Fibroblast of skin of right biceps (primary cell): ENCODE measurements around the gene NKAIN2.

Experiments used
- DNase-seq: peaks from one replicate; pipeline ENCODE4 v3.0.0-alpha.2; 2013

The NKAIN2 gene

DNA sequence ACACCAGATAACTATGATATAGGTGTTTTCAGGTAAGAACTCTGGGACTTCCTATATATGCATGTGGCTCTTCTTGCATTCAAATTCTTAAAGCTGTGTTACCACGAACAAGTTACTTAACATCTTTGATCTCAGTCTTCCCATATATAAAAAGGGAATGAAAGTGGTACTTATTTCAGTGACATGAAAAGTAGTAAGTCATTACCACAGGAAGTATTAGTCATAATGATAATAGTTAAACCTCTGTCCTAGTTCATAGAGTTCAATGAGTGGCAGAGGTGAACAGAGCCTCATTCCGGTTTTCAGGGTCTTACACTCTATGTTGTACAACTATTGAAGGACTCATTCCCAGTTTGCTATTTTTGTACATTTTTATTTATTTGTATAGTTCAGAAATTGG, 237.0 kb downstream of the NKAIN2 start:
- no peak for DNase-seq

DNA sequence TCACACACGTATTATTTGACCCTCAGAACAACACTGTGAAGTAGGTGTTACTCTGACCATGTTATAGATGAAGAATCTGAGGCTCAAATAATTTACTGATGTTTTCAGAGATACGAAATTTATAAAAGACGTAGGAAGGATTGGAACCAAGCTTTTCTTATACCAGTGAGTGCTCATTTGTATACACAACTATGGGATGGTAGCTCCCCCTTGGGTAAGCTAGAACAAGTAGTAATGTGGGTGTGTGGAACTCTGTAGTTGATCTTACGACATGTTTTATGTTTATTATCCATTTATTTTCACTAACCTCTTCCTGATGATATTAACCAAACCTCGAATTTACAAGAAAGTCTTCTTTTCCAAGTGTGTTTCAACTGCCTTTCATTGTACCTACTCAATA, 248.5 kb downstream of the NKAIN2 start:
- DNase-seq: no peak

DNA sequence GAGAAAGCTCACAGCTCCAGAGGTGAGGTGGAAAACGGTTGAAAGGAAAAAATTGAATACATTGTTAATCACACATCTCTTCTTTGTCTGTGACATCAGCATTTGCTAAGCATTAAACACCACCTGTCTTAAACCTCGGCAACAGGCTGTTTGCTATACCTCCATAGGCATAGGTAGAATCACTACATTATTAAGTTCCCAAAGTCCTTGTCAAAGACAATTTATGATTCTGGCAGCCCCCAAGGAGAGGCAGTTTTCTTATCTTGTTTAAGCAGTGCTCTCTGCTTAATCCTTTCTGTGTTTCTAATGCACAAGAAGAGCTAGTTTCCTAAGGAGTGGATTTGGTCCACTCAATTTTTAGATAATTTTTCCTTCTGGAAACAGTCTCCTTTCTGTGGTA, 249.7 kb downstream of the NKAIN2 start:
- DNase-seq: no peak

- no peak for DNase-seq
These were observed 250.4 kb downstream of the NKAIN2 start for GRCh38 chr6:124054034-124054433.

- DNase-seq: no peak
These were observed 251.7 kb downstream of the NKAIN2 start for GRCh38 chr6:124055395-124055794.

DNA sequence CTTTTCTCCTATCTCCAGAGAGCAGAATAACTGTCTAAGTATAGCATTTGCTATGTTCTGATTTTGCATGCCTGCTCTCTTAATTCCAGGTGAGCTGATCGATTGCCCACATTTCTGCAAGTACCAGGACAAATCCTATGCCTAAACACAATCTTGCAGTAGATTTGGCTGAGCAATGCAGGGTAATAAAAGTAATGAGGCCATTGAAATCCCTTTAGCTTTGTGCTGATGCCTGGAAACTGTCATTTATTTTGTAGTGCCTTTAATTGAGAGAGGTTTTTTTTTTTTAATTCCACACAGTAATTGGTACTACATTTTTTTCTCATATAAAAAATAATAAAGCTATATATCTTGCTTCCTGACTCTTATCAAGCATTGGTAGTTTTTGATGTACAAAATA, 252.3 kb downstream of the NKAIN2 start:
- DNase-seq: no peak

DNA sequence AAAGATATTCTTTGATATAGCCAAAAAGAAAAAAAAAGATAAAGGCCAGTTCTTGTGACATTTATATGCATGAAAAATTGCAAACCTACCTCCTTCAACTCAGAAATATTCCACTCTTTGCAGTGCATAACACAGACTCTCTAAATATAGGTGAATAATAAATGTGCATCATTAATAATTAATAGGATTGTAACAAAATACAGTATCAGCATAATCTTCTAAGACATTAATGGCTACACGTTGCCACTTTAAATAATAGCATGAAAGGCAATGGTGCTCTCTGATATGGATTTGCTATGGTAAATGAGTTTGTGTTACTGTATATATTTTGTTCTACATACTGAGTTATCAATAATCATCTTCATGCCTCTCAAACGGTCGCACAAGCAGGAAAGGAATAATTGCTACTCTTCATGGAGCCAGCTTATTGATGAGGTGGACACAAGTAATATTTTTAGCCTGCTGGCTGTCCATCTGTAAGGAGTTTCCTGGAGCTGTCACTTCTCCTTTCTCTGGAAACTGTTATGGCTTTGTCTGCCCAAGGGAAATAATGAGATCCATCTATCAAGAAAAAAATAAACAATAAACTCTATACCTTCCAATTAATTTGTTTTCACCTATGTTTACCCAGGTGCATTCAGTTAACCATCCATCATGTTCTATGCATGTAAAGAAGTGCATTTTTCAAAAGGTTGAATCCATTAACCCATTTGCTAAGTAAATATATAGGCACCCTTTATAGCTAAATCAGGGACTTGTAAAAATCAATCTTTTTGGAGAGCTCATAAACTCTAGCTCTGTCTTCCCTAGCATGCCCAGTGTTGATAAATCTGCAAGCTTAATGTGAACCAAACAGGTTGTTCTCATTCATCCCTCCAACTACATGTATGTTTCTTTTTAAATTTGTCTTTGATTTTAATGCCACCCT, 253.0 kb downstream of the NKAIN2 start:
- DNase-seq: no peak

GRCh38 chr6:124057461-124057860, 253.8 kb downstream of the NKAIN2 start:
- no peak for DNase-seq

- DNase-seq: no peak
These were observed 260.9 kb downstream of the NKAIN2 start for GRCh38 chr6:124064317-124065113.

DNA sequence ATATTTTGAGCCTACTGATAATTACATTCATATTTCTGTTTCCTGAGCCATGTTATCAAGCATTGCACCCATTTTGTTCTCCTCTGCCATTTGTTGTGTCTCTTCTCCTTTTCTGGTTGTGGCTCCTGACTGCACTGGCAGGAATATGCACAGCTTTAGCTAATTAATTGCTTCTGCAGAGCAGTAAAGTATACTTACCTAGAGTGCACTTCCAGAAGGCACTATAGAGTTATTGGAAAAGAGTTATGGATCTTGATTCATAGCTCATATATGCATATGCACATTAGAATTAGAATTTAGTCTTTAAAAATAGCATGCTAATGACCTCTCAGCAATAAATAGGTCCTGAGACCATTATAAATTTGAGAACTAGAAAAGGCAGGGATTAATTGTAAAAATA, 262.6 kb downstream of the NKAIN2 start:
- DNase-seq: no peak

DNA sequence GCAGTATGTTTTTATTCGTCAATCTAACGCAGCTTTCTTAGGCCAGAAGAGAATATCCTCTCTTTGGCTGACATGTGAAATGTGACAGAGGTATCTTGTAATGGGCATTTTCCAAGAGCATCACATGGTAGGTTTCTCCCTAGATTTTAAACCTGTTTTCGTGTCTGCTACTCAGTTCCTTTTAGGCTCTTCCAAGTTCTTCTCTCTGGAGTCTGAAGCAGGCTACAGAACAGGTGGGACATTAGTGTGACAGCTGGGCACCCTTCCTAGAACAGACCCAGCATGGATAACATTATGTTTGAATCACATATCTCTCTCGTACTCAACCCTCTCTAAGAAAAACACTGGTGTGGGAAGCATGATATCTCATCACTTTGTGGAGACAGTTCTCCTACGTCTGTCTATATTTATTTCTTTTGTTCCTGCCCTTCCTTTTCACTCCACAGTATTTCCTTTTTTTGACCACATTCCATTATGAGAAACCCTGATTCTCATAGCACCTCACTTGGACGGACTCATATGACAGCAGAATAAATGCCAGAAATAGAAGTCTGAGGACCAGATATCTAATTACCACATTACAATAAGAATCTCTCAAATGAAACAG, 263.4 kb downstream of the NKAIN2 start:
- DNase-seq: no peak

- no peak for DNase-seq
These were observed 265.7 kb downstream of the NKAIN2 start for GRCh38 chr6:124069230-124069950.

GRCh38 chr6:124073021-124073420, 269.4 kb downstream of the NKAIN2 start:
- DNase-seq: peak; percentile 9

DNA sequence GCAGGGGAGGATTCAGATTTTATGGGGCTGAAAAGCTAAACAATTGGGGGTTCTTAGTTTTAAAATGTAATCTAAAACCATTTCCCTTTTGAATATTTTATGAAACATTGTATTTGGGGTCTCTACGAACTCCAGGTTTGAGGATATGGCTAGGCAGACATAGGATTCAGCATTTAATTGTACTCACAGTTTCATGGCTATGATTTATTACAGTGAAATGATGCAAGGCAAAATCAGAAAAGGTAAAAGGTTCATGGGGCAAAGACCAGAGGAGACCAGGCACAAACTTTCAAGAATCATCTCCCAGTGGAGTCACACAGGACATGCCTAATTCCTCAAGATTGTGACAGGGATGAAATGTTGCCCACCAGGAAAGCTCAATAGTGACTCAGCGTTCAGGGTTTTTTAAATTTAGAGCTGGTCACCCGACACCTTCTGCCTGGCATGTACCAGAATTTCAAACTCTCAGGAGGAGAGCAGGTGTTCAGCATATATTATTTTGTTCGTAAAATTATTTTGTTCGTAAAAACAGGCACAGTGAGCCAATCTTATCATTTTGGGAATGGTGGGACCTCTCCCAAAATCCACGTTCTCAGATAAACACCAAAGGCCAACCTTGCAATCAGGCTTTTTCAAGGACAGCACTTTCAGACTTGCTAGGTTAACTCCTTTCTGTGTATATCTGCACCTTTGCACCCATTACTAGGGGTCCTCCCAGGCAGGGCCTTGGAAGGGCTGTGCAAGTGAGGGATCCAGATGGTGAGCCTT, 270.3 kb downstream of the NKAIN2 start:
- DNase-seq: no peak

DNA sequence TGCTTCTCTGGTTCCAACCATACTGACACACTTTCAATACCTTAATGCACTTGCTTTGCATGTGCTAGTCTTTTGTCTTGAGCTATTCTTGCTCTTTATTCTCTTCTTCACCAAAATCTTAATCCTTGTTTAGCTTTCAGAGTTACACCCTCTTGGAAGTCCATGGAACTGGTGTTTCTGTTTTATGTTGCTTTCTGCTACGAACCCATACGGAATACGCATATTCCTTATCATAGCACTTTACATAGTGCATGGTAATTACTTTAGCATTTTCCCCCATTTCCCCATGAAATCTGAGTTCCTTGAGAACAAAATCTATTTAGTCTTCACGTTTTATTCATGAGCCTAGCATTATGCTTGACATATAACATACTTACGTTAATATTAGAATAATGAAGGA, 270.9 kb downstream of the NKAIN2 start:
- DNase-seq: no peak

- DNase-seq: no peak
These were observed 272.8 kb downstream of the NKAIN2 start for GRCh38 chr6:124076336-124077048.

DNA sequence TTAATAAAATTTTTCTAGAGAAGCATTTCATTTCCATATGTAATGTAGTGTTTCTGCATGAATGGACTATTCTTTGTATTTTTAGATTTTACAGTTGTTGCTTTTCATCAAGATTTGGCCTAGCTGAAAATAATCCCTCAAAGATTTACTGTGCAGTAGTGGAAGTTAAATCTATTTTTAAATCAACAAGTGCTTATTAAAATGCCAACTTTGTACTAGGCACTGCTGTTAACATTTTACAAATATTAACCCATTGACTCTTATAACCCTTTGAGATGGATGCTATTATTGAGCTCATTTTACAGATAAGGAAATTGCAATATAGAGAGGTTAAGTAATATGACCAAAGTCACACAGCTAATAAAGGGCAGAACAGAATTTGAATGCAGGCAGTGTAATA, 274.5 kb downstream of the NKAIN2 start:
- no peak for DNase-seq

DNA sequence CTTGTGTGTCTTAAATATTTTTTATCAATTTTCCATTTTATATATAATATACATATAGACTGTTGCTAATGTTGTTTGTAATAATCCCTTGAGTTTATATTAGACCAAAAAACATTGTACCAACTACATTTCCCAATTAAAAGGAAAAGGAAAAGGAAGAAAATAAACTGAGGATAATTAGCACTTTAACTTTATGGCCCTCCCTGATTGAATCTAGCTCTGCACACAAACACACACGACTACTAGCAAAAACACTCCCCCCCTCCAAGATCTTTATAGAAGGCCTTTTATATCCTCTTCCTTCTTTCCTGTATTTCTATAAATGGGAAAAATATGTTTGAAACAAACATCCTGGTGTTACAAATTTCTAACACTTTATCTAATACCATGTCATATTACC, 276.8 kb downstream of the NKAIN2 start:
- DNase-seq: no peak

- DNase-seq: no peak
These were observed 286.8 kb downstream of the NKAIN2 start for GRCh38 chr6:124090491-124090890.

GRCh38 chr6:124099520-124099919, 295.9 kb downstream of the NKAIN2 start:
- DNase-seq: no peak

DNA sequence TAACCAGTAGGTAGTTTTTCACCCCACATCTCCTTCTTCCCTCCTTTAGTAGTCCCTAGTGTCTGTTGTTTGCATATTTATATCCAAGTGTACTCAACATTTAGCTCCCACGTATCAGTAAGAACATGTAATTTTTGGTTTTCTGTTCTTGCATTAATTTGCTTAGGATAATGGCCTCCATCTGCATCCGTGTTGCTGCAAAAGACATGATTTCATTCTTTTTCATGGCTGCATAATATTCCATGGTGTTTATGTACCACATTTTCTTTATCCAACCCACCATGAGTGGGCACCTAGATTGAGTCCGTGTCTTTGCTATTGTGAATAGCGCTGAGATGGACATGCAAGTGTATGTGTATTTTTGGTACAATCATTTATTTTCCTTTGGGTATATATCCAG, 306.8 kb downstream of the NKAIN2 start:
- no peak for DNase-seq

GRCh38 chr6:124119596-124119995, 315.9 kb downstream of the NKAIN2 start:
- DNase-seq: no peak
